HG02610 (cell line): ENCODE data around the gene NFKBIE.

ENCODE experiments used
- ATAC-seq: cut with Tn5 transposase; IDR thresholded peaks from one replicate; pipeline ENCODE4 v1.9.1; 2021; ENCODE audit warnings: mild to moderate bottlenecking, moderate library complexity; ENCODE audit not compliant: unreplicated experiment

The NFKBIE gene

DNA sequence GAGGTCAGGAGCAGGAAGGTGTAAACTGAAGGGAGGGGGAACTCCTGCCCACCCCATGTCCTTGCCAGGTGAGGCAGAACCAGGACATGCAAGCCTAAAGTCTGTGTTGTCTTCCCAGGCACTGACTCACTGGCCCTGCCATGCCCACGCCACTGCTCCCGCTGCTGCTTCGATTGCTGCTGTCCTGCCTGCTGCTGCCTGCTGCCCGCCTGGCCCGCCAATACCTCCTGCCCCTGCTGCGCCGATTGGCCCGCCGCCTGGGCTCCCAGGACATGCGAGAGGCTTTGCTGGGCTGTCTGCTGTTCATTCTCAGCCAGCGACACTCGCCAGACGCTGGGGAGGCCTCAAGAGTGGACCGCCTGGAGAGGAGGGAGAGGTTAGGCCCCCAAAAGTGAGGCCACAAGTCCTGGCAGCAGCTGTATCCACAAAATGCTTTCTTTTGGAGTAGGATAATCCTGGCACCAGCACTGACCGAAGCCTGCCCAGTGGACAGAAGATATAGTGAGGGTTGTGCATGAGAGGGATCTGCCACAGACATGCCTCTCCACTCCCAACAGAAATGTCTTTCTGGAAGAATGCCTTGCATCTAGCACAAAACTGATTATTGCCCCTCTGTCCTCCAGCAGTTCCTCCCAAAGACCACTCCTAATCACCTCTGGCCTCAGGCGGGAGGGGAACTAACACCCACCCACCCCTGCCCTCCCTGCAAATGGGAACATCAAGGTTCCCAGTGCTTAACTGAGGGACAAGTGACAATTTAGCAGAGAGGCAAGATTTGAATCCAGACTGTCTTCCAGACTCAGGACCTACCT, 47.8 kb downstream of the NFKBIE start:
- ATAC-seq = no peak

DNA sequence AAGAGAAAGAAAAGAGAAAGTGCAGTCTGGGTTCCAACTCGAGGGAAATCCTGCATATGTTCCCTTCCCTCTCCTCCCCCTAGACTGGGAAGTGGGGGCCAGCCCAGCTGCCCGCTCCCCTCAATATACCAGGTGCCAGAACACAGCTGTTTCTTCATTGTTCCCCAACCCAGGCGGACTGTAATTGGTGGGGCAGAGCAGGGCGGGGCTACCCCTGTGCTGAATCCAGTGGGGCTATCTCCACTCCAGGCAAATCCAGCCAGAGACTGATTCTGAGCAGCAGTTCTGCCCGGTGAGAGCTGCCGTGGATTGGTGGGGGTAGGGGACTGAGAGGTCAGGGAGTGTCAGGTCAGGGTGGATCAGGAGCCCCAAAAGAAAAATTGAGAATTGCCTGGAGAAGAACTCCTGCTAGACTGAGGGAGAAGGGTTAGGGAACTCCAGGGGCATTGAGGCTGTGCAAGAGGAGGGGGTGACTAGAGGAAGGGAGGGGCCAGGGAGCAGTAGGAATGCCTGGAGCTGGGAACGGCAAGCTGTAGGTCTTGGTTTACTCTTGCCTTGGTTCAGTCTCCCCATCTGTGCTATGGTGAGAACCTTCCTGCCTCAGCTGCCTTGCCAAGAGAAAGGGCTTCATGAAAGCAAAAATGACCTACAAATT, 48.5 kb downstream of the NFKBIE start, which contains the start of gene MYMX:
Gene MYMX, plus strand, starts transcription at position 250 of the 655 bp plus-strand sequence. CDS start 546 bp downstream, outside the sequence.
- ATAC-seq = no peak

DNA sequence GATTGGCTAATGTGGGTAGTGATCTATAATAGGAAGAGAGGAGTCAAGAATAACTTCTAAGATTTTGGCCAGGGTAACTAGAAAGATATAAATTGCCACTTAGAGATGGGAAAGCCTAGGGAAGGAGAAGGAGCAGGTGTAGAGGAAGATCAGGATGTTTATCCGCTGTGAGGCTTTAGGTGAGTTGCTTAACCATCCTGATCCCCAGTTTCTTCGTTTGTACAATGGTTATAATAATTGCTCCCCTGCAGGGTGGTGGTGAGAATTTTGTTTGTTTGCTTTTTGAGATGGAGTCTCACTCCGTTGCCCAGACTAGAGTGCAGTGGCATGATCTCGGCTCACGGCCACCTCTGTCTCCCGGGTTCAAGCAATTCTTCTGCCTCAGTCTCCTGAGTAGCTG, 51.0 kb downstream of the NFKBIE start:
- no peak for ATAC-seq

DNA sequence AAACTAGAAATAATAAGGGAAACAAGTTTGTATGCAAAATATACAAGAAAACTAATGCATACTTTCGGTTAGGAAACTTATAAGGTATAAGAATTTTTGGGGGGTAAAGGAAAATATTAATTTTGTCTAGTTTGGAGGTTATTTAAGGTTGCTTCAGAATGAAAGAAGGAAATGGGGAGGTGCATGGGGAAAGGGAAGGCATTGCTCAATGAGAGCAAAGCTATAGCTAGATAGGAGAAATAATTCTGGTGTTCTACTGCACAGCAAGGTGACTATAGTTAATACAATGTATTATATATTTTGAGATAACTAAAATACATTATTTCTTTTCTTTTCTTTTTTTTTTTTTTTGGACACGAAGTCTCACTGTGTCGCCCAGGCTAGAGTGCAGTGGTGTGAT, 54.1 kb downstream of the NFKBIE start:
- no peak for ATAC-seq
